Fibroblast of skin of left biceps (primary cell): ENCODE data around the gene USP13.
A peak's percentile ranks its signal among the peaks of the same experiment; 100 is the strongest.

Experiments
- DNase-seq, 2 experiments: peaks; one replicate each; pipeline ENCODE4 v3.0.0-alpha.2; 2013; ENCODE audit warnings: low read depth in 2 of 2

Gene USP13

GRCh38 chr3:179697736-179698332 lies 45.0 kb downstream of the USP13 start:
- no peak for DNase-seq

GRCh38 chr3:179700716-179701115 lies 47.9 kb downstream of the USP13 start:
- no peak for DNase-seq

DNA sequence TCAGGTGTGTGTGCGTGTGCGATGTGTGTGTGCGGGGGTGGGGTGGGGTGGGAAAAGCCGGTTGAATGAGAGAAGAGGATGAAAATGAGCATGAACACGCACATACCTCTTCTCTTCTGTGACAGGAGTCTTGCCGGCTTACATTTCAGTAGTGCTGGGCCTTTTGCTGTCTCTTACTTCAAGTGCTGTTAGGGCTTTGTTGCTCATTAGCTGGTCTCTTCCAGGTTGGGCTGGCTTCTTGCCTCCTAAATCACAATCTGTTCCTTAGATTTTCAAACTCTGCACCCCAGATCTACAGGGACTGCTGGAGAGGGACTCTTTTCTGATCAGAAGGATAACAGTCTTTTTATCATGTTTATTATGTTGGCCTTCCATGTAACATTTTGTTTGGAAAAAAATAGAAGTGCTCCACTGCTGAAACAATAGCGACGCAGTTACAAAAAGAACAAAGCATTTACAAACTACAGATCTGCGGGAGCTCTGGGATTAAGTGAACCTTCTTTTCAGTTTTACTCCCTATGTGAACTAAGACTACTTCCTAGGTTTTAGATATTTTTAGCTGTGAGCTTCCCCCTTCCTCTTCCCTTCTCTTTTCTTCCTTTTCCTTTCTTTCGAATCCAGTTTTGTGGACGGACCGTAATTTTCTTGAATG lies 48.5 kb downstream of the USP13 start:
- DNase-seq = no peak

DNA sequence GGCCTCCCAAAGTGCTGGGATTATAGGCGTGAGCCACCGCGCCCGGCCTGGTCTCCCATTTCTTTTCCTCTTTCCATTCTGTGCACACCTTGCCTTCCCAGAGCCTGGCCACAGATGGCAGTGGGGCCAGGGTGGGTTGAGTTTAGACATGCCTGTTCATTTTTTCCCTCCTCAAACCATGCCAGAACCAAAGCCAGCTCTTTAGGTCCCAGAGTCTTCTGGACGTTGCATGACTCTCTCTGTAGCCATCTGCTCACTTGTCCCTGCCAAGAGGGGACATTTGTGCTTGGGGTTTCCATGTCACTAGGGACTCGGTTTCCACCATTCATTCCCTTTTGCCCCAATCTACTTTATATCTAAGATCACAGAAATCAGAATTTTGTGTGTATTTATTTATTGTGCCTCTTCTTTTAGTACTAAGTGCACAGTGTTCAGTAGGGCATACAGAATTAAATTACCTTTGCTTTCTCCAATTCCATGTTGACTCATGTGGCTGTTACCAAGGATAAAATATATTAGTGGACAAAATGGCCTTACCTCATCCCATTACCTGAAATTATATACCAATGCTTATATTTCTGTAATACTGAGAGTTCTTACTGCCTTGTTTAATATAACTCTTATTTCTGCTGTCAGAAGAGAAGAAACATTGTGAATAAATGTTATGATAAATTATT lies 49.6 kb downstream of the USP13 start:
- DNase-seq = no peak

GRCh38 chr3:179703816-179704215 lies 51.0 kb downstream of the USP13 start:
- DNase-seq = no peak

DNA sequence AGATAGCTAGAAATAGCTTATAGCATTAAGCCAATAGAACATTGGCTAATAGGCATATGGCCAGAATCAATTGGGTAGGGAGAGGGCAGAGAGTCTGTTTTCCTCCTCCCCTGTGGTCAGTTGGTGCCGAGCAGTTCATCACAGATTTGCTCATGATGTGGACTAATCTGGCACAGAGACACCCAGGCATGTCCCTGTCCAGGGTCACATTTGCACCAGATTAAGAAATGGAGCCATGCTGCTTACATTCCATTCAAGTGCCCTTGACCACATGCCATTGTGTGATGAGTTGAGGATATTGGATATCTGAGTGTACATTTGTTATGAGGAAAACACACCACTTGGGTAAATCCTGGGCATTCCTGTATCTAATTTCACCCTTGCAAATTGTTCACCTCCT lies 53.4 kb downstream of the USP13 start:
- no peak for DNase-seq

GRCh38 chr3:179710079-179710478 lies 57.2 kb downstream of the USP13 start:
- no peak for DNase-seq

DNA sequence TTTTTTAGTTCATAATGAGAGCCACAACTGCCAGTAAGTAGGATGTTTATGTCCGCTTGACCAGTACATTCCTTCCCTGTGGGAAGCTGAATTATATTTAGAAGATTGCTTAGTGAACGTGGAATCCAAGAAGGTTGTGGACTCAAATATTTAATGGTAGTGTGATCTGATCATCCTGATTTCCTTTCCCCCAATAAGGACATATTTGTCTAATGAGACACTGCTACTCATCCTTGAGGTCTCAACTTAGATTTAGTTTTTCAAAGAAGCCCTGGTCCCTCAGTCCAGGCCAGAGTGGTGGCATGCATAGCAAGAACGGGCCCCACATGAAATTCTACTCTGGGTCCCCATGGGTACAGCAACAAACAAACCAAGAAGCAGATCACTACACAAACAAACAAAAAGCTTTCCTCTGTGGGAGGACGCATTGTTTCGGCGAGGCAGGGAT lies 60.8 kb downstream of the USP13 start:
- DNase-seq = peak; percentile 36 to 40

DNA sequence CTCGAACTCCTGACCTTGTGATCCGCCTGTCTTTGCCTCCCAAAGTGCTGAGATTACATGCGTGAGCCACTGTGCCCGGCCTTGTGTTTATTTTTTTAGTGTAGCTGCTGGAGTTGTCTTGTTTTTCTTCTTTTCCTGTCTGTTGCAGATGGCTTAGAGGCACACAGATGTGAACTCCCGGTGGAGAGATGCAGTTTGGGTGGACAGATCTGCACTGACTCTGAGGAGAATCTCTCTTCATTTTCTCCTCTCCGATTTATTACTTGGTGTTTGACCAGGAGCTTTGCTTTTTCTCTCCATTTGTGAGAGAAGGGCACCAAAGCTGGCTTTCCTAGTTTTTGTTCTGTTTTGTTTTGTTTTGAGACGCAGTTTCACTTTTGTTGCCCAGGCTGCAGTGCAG lies 62.7 kb downstream of the USP13 start:
- DNase-seq = no peak

DNA sequence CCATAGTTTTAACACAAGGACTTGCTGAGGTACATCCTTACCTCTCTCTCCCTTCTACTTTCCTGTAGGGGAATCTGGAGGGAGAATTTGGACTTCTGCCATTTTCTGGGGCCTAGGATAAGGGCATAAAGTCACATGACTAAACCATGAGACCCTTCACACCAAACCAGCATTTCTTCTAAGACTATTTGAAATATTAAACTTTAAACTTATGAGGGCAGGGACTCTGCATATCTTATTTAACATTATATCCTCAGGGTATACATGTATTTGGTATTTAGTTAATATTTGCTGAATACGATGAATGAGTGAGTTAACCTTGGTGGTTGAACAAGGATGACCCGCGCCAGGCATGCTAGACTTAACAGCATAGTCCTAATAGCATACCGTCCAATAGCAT lies 63.4 kb downstream of the USP13 start:
- no peak for DNase-seq

DNA sequence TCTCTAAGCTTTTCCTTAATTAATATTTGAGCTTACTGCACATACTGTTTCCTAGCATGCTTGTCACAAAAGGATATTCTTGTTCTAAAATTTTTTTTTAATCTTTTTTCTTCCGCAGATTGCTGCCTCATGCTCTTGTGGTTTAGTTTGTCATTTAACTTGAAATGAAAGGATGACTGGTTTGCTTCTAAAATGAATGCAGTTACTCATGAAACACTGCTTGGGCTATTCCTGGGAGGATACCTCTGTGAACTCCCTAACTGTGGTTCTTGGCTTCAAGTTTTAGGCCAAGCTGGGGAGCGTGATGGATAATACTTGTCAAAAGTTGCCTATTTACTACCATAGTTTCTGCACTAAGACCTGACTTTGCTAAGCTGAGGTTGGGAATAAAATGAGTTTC lies 64.0 kb downstream of the USP13 start:
- peak; percentile 60 to 67 for DNase-seq

DNA sequence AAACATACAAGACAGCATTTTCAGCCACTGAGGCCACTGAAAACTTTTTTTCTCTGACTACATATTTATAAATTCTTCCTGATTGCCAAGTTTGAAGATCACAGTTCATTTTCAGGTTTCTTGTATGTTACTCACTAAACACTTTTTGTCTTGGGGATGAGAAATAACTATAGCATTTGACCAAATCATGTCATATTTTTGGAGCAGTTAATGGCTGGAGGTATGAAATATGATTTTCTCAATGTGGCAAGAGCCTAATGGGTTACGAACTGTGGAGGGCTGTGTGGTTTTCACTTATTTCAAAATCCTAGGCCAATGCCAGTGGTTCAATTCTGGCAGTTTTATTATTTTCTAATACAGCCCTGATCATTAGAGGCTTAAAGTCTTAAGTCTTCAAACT lies 64.4 kb downstream of the USP13 start:
- DNase-seq = no peak

GRCh38 chr3:179719048-179719734 lies 66.4 kb downstream of the USP13 start:
- no peak for DNase-seq

DNA sequence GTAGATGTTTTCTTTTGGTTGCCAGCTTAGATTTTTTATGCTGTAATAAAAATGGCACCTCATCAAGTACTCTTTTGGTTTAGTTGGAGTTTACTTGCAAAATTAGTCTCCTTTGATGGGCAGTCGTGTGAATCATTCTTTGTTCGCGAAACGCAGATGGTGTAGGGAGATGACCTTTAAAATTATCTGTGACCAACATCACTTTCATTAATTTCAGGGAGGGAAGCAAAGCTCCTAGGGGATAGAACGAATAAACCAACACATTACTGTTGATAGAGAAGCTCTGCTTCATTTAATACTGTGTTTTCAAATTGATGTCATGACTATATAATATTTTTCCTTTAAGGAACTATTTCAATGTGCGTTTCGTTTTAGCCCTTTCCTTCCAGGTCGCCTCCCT lies 67.4 kb downstream of the USP13 start:
- DNase-seq = no peak

GRCh38 chr3:179723617-179724016 lies 70.8 kb downstream of the USP13 start:
- DNase-seq = no peak

- DNase-seq = no peak
These were observed 73.3 kb downstream of the USP13 start for GRCh38 chr3:179726075-179726699.

DNA sequence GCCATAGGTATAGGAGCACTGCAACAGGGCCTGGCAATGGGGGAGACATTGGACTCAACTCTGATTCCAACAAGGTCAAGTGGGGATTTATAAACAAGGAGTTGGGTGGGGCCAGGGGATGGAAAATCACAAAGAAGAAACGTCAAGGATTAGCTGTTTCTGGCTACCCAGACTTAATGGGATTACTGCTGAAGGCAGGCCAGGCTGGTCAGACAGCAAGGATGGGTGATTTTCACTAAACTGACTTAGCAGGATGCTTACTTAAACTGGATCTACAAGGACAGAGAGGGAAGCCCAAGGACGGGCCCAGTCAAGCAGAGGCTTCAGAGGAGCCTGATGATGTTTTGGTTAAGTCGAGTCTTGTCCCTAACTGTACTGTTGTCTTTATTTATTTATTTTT lies 76.2 kb downstream of the USP13 start:
- DNase-seq = no peak

DNA sequence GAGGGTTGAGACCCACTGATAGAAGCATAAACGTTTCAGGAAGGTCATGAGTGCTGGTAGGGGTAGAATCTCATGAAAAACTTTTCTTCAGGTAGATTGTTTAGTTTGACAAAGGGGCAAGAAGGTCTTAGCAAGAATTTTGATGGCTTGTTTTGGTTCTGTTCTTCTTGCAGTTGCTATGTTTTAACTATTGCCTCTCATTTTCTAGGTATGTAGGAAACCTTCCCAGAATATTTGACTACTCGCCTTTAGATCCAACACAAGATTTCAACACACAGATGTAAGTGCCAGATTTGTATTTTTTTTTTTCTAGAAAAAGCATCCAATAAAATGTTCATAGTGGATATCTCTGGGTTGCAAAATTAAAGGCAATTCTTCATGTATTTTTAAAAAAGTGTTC lies 77.1 kb downstream of the USP13 start:
- DNase-seq = no peak

- no peak for DNase-seq
These were observed 77.7 kb downstream of the USP13 start for GRCh38 chr3:179730506-179730905.

GRCh38 chr3:179731544-179731943 lies 78.7 kb downstream of the USP13 start:
- DNase-seq = no peak

DNA sequence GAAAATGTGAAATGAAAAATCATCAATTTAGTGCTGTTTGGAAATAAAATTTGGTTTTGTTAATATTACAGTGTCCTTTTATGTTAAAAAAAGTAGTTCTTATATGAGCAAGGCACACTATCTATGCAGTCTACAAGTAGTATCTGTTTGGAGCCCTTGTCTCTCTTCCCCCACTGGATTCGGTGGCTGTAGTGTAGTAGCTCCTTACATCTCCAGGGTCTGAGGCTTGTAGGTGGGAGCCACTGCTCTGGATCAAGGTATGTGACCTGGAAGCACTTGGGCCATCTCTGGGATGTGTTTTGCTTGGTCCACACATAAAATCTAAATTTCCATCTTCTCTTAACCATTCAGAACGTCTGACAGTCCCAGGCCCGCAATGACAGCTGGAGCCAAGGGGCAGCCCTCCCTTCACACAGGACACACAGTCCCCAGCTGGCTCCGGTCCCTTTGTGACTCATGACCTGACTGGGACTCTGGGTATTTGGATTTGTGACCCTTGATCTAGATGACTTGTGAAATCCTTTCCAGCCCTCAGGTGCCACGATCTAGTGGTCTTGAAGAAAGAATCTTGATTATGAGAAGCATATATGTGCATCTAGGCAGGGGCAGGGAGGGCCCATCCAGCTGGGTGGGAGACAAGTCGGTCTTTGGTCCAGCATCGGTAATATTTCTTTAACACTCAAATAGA lies 80.0 kb downstream of the USP13 start:
- DNase-seq = no peak

DNA sequence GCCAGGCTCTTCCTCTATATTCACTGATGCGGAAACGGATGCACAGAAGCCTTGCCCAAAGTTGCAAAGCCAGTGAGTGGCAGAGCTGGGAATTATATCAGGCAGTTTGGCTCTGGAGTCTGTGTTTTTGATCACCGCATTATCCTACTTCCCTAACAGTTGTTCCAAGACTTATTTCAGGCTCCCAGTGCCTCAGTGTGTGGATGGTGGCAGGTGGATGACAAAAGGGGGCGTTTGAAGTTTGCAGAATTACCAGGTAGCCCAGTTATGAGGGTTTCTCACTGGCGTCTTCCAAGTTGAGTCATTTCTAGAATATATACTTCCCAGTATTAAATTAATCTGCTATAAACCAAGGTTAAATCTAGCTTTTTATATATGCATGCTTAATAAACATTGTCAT lies 81.0 kb downstream of the USP13 start:
- DNase-seq = no peak
